GM18868 (cell line): ENCODE data around the gene CLP1.
"Not testable (repeated sequence)": the region's sequence is repeated elsewhere in the genome, so short reads cannot be mapped to it uniquely, and the experiment has no call there.

Experiments
- ATAC-seq: cut with Tn5 transposase; IDR thresholded peaks from one replicate; pipeline ENCODE4 v1.9.1; 2021; ENCODE audit warnings: mild to moderate bottlenecking, moderate library complexity; ENCODE audit not compliant: unreplicated experiment

Gene CLP1

DNA sequence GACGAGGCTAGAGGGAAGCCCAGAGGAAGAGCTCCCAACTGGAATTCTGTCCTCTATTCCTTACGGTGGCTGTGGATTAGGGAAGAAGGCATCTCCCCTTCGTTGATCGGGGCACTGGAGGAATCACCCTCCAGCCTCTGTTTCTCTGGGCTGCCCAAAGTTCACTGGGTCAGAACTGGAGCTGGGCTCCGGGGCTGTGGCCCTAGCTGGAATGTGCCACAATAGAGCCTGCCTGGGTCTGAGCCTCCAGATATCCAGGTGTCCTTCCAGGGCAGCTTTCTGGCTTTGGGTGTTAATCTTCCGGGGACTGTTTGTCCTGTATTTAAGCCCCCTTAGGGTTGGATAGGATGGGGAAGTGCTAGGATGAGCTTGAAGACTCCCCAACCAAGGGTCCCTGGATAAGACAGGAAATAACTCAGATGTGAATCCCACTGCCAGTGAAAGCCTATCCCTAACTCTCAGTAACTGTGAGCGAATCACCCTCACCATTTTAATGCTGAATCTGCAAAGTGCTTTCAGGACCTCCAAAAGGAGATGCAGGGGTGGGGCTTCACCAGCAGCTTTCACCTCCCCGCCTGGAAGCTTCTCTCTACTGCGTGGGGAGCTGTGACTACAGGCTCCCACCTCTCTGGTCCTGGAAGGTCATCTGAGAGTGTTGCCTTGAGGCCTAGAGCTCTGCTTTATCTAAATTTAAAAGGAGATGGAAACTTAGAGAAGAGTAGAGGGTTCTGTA lies 17.3 kb upstream of the CLP1 start:
- no peak for ATAC-seq

GRCh38 chr11:57641011-57641807 lies 16.4 kb upstream of the CLP1 start:
- peak; percentile 31 for ATAC-seq

DNA sequence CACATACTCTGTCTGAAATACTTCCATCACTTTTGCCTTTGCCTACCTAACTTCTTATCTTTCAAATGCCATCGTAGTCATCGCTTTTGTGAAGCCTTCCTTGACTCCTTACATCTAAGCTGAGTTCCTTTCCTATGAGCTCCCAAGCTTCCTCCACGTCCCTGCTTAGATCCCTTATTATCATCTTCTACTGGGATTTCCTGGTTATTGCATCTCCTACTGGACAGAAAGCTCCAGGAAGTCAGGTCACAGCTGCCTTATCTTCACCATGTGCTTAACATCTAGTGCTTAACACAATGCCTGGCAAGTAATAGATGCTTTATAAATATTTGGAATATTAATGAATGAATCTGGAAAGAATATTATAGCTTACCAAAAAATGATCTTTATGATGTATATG lies 13.8 kb upstream of the CLP1 start:
- ATAC-seq: no peak

DNA sequence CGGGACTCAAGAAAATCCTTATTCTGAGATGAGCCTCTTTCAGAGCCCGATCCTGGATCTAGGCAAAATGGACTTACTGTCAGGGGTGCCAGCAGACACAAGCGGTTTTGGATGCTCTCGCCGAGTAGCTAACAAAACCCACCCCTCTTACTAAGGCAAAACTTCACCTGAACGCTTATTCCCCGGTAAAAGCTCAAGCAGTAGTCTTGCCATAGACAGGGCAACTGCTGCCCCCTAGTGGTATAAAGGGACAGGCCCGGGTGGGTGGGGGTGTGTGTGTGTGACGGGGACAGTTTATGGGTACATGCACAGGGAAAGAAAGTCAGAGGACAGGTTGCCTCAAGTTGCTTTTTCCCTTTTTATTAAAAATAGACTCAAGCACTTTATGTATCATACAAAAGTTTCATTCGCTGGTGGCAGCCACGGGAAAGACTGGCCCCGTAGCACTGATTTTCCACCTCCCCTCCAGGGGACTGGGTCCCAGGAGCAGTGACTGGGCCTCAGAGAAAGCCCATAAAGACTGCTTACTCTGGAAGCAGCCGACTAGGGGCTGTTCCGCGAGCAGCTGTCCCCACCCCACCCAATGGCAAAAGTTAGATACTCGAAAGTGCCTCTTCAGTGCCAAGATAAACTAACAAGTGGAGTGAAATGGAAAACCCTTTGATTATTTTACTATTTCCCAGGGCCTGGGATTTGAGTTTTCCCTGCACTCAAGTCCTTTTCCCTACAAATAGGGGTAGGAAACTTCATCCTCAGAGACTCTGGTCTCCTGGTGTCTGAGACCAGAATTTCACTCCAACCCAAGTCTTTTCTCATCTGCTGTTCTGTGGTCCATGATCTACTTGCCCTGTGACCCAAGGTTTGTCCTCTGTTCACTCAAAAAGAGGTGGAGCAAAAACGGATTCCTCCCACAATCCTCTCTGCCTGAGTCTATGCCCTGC lies 12.5 kb upstream of the CLP1 start:
- peak; percentile 59 for ATAC-seq

- ATAC-seq: no peak
These were observed 11.9 kb upstream of the CLP1 start for GRCh38 chr11:57645689-57646085.

- ATAC-seq: peak; percentile 31
These were observed 11.3 kb upstream of the CLP1 start for GRCh38 chr11:57646194-57646798.

- ATAC-seq: no peak
These were observed 10.7 kb upstream of the CLP1 start for GRCh38 chr11:57646799-57647303.

- no peak for ATAC-seq
These were observed 10.2 kb upstream of the CLP1 start for GRCh38 chr11:57647372-57647771.

GRCh38 chr11:57647960-57648800 lies 9.4 kb upstream of the CLP1 start:
- ATAC-seq: no peak

DNA sequence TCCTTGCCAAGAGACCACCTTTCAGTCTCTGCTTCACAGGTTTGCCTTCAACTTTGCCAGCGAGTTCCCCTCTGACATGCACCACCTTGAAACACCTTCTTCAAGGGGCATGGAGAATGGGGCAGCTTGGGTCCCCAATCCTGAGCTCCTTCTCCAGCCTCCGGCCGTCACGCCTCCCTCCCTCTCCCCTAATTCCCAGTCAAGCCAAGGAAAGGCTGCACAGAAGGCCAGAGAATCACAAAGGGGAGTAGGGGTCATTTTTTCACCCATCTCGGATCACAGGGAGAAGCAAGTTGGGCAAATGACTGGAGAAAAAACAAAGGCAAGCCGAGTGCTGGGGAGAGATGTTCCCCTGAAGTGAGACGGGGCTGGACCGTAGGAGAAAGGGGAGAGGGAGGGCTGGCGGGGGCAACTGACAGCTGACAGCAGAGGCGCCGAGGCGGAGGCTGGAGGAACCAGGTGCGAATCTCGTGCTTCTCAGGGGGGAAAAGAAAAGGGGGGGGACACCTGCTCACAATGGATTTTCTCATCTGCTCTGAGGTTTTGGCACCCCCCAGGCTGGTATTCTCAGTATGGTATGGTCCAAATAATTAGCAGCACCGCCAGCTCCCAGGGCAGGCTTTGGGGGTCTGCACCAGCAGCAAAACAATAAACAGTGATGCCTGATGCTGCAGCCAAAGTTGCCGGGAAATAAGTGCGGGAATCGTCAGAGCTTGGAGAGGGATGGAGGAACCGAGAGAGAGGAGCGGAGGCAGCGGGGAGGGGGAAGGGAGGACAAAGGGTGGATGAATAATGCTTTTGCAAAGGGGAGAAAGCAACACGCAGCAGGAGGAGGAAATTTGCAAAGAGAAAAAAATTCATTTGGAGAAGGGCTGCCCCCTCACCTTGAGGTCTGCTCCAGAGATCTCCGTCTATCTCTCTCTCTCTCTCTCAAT lies 8.5 kb upstream of the CLP1 start:
- no peak for ATAC-seq

DNA sequence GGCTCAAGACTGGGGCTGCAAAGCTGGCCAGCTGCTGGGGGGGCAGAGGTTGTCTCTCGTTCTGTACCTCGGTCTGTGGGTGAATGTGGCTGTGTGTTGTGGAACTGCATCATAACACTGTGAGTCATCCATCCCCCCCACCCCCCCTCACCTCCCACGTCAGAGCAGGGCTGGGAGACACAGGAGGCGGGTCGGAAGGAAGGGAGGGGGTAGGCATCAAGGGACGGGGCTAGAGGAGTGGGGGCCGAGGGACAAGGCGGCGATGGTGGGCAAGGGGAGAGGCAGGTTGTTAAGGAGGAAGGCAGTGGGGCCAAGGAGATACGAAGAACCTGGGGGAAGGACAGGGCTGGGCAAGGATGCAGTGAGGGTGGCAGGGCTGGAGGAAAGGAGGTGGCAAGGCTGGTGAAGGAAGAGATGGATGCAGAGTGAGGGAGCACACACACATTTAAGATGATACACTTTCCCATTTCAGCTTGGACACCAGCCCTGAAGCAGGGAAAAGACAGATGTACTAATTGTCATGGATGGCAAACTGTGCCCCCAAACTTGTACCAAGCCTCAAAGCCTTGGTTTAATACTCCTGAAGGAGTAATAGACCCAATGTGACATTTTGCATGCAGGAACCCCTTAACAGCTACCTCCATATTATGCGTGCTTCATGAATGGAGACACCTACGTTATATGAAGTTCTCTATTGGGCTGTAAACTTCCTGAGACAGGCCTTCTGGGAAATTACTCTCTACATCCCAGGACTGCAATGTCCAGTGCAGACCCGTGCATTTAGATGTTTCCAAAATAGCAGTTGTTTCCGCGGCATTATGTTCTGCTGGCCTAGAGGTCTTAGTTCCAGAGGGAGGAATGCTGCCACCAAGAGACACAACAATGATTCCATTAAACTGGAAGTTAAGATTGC lies 7.5 kb upstream of the CLP1 start, which contains the start of gene YPEL4:
Gene YPEL4 (minus strand): TSS at position 87 of the 913 bp plus-strand sequence. CDS start 2,805 bp downstream, outside the sequence.
- peak; percentile 54 for ATAC-seq

- ATAC-seq: no peak
These were observed 6.8 kb upstream of the CLP1 start for GRCh38 chr11:57650739-57651090.

DNA sequence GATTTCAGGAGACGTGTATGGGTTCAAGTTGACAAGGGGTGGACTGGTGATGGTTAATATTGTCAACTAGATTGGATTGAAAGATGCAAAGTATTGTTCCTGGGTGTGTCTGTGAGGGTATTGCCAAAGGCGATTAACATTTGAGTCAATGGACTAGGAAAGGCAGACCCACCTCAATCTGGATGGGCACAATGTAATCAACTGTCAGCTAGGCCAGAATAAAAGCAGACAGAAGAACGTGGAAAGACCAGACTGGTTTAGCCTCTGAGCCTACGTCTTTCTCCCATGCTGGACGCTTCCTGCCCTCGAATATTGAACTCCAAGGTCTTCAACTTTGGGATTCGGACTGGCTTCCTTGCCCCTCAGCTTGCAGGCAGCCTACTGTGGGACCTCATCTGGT lies 6.2 kb upstream of the CLP1 start:
- no peak for ATAC-seq

DNA sequence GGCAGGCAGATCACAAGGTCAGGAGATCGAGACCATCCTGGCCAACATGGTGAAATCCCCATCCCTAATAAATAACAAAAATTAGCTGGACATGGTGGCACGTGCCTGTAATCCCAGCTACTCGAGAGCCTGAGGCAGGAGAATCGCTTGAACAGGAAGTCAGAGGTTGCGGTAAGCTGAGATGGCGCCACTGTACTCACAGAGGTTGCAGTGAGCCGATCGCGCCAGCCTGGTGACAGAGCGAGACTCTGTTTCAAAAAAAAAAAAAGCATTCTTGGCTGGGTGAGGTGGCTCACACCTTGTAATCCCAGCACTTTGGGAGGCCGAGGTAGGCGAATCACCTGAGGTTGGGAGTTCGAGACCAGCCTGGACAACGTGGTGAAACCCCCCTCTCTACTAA lies 5.3 kb upstream of the CLP1 start:
- not testable (repeated sequence) for ATAC-seq

- no peak for ATAC-seq
These were observed 4.9 kb upstream of the CLP1 start for GRCh38 chr11:57652662-57653061.

- ATAC-seq: no peak
These were observed 4.4 kb upstream of the CLP1 start for GRCh38 chr11:57653163-57653562.

- no peak for ATAC-seq
These were observed 723 bp upstream of the CLP1 start for GRCh38 chr11:57656885-57657193.

DNA sequence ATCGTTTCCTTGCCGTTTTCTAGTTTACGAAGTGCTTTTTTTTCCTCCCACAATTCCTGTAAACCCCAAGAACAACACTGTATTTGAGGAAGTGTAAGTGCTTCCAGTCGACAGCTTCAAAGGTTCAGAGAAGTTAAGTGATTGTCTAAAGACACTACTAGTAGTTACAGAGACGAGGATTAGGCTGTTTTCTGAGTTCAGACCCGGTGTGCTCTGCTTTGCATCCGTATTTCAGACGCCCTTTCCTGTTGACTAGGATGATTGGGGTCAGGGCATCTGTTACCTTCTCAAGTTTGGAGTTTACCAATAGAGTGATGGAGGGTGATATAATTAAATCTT lies 430 bp downstream of the CLP1 start:
- ATAC-seq: no peak
